HG02970 (cell line): ENCODE data around the gene OSR1.
"Not testable (repeated sequence)": the region's sequence is repeated elsewhere in the genome, so short reads cannot be mapped to it uniquely, and the experiment has no call there.

Source experiments
- ATAC-seq: cut with Tn5 transposase; IDR thresholded peaks from one replicate; pipeline ENCODE4 v1.9.1; 2021; ENCODE audit warnings: mild to moderate bottlenecking, moderate library complexity, moderate number of reproducible peaks; ENCODE audit not compliant: unreplicated experiment, low FRiP score

OSR1 gene

DNA sequence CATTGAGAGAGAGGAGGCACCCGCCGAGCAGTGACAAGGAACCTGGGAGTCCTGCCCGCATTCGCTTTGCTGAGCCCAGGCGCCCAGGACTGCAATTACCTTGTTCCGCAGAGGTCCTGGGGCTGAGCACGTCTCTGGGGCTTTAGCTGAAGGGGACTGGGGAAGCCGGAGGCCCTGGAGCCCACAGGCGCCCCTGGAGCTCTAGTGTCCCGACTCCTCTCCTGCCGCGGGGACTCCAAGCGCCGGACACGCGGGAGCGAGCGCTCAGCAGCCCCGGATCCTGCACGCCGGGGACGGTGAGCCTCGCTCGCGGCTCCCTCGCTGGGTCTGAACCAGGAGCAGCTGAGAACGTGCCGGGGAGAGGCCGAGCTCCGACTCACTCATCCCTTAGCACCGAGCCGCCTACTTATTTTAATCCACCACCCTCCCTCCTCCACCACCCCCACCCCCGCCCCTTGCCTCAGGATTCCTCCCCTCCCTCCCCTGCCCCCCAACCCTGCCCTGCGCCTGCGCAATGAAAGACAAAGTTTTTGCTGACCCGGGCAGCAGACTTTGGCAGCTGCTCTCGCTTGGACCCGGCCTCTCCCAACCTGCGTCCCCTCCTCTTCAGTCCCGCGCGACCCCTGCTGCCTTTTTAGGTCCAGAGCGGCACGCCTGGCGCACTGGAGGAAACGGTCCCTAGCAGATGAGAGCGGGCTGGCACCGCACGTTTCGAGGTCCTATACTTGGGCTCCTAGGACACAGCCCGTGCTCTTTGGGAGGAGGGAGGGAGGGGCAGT, at the start of gene OSR1:
OSR1 (minus strand) TSS at position 382 of the 779 bp plus-strand sequence. CDS start 4,818 bp downstream, outside the sequence.
- no peak for ATAC-seq

DNA sequence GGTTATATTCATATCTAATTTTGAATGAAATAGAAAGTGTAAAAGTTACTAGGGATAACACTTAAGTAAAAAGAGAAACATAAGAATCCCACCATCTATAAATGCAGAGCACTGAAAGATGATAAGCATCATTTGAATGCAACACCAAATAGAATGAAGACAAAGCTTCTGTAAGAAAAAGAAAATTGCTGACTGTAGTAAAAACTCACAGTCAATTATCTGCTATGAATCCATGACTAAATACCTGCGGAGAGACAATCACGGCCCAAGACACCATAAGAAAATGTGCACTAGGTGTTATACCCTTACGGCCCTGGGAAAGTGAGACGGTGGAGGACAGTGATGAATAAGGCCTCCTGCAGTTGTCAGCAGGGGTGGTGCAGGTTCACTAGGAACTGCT, 45.4 kb upstream of the OSR1 start:
- ATAC-seq, result no peak

DNA sequence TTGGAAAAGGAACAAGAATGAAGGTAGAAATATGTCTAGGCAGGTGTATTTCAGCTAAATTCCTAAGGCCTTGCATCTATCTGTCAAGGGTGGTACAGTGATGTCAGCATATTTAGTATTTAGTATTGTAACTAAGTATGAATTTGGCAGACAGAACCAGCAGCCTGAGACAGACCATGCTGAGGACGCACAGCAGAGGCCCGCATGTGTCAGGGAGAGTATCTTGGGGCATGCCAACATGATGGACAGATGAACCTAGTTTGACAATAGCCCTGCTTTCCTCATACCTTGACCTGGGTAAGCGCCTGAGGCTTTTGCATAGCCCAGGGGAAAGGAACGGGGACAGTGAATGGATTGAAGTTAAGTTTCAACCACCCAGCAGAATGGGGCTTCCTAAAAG, 33.8 kb upstream of the OSR1 start:
- ATAC-seq, result no peak

DNA sequence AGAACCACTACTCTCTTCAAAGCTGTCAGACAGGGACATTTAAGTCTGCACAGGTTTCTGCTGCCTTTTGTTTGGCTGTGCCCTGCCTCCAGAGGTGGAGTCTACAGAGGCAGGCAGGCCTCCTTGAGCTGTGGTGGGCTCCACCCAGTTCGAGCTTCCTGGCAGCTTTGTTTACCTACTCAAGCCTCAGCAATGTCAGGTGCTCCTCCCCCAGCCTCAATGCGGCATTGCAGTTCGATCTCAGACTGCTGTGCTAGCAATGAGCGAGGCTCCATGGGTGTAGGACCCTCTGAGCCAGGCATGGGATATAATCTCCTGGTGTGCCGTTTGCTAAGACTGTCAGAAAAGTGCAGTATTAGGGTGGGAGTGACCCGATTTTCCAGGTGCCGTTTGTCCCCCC, 31.0 kb upstream of the OSR1 start:
- not testable (repeated sequence) for ATAC-seq

DNA sequence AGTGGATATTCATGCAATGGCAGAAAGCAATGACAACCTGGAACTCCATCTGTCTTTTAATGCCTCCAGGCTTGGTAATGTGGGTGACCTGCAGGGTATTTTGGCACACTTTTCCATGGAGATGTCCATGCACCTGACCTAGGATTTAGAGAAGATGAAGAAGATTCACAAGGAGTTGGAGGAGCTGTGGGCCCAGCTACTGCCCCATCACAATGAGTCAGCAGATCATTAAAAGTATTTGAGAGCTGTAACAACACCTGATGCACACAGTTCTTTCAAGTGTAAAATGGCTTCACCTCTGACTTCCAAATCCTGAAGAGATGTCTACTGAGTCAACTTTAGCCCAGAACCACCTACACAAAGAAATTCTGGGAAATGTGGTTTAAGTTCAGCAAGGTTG, 22.1 kb upstream of the OSR1 start:
- no peak for ATAC-seq

DNA sequence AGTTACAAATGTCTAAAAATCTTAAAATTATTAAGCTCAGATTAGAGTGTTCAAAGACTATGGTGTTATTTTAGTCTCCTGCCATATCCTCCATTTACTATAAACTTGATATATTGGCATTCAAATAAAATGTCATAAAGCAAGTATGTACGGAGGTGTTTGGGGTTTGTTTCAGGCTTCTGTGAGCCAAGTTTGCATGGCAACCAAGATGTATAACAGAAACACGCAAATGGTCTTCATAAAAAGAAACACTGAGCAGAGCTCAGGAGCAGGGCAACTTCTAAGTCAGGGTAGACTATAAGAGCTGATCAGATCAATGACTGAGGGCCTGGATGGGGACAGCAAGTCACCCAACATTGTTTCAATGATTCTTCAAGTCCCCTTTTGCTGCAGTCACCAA, 20.5 kb upstream of the OSR1 start:
- no peak for ATAC-seq

DNA sequence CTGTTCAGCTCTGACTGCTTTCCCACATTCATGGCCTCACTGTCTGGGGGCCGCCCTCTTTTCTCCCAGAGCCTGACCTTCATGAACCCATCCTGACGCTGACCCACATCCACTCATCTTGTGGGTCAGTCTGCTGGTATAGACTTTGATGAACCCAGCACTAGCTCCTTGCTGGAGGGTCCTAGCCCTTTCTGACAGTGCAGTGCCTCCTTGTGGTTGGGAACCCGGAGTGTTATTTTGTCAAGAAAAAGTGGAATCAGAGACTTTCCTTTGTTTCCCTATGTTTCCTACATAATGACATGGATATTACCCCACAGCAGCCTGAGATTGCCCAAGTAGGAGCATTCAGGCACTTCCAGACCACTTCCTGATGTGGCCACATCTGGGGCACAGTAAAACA, 19.3 kb upstream of the OSR1 start:
- no peak for ATAC-seq

DNA sequence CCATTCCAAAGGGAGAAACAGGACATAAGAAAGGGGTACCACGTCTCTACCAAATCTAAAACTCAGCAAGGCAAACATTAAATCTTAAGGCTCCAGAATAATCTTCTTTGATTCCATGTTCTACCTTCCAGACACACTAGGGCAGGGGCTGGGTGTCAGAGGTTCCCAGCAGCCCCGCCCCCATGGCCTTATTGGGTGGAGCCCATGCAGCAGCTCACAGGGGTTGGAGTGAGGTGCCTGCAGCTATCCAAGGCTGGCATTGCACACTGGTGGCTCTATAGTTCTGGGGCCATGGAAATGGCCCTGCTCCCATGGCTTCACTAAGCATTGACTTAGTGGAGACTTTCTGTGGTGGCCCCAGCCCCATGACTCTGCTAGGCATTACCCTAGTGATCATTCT, 14.9 kb upstream of the OSR1 start:
- no peak for ATAC-seq

DNA sequence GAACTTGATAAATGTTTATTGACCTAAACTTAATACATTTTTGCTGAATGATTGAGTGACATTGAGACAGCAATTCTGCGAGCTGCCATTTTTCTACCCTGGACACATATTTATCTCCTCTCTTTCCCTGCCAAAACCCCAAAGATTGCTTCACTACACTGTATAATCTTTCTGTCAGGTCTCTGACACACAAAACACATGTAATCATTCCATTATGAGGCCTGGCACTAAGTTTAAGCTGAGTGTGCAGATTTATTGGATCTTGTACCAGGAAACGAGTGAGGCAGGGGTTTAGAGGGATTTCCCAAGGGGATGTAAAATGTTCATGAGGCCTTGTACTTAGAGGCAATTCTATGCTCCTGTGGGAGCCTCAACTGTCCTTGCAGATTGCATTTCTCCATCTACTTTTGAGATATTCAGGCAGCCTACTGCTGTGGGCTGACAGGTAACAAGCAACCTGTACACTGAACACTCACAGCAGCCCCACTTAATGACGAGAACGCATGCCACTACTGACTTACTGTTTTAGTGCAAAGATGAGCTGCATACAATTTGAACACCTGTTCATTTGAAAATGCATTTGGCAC, 13.7 kb upstream of the OSR1 start:
- no peak for ATAC-seq

DNA sequence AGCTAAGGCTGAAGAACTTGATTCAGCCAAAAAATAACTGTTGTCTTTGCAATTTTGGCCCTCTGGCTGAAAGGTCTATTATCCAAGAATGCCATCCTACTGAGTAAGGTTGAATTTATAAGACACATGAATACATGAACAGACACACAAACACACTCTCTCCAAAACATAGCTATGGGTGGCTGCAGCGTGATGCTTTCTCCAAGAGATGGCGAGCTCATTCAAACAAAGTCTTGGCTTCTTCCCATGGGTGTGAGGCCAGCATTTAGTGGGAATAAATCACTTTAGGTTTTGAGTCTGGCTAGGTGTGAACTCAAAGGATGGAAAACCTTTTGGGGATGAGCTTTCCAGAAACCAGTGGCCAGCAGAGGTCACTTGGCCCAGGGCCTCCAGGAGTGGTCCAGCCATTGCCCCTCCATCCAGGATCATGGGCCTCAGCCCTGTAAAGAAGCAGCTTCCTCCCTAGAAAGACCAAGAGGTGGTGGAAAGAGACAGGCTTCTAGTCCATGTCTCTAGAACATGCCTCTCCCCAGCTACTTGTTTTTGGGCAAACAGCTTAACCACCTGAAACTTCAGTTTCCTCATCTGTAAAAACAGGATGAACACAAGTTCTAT, 11.0 kb upstream of the OSR1 start:
- no peak for ATAC-seq

DNA sequence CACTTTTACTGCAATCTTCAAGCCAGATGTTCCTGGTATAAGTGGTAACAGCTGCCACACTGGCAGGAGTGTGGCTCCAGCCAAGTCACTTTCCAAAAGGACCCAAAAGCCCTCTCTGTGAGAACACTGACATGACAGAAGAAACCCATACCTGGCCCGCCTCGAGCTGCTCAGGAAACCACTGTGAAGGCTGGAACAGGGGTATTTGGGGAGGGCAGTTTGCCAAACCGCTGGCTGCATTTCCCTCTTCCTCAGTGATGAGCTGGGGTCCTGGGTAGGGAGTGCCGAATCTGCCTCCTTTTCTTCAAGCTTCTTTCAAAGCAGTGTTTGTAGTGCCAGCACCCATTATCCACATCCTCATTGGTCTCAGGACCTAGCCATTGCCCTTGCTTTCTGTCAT, 10.3 kb upstream of the OSR1 start:
- no peak for ATAC-seq

DNA sequence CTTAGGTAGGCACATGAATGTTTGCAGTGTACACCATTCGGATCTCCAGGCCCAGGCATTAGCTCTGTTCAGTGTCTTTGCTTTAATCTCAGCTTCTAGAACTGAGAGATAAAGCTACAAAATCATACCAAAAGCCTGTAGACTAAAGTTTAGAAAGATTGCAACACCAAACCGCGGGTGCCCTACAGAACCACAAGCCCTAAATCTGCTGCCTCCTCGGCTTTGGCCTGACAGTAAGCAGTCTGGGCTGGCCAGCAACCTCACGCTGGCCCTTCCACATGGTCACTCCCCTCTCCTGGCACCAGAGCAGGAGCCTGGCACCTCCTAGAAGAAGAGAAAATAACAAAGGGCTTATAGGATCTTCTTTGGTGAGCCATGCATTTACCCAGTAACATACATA, 8.9 kb upstream of the OSR1 start:
- ATAC-seq, result no peak

DNA sequence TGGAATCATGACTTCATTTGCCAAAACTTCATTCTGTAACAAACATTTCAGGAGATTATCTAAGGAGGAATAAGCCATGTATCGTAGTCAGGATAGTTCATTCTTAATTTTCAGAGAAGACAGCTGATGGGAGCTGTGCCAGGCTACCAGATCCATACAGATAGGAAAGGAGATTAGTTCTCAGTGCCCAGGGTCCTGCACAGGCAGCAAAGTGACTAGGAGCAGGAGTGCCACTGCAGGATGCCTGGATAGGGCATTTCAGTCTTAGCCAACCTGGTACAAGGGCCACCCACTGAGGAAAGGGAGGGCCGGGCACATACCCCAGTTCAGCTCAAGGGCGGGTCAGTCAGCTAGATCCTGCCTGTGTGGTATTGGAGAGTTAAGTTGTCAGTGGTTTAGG, 6.7 kb upstream of the OSR1 start:
- ATAC-seq, result no peak

DNA sequence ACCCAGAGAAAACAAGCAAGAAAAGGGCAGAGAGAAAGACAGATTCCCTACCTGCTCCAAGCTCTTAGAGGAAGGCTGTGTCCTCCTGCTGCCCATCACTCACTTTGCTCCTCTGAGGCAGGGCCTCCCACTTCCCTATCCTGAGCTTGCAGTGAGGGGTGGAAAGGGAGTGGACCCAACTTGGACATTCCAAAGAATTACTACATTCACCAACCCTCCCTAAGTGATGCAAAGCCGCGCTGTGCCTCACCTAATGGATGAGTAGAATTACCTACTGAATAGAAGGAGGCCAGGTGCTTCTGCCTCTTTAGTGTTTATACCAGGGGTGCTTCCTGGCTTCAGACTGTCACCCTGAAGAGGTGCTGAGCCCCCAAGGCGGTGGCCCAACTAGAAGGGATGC, 5.6 kb upstream of the OSR1 start:
- ATAC-seq, result no peak

DNA sequence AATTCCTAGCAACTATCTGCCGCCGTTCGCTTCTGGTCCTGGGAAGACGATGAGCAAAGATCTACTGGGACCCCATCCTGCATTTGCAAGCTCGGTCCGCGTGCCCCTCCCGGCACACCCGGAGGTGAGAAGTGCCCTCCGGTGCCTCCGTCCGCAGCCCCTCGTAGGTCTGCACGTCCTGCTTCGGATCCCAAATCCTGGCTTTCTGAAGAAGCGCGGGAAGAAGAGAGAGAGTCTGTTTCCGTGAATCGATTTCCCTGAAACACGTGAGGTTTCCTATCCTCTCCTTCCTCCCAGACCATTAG, 5.0 kb upstream of the OSR1 start:
- no peak for ATAC-seq

DNA sequence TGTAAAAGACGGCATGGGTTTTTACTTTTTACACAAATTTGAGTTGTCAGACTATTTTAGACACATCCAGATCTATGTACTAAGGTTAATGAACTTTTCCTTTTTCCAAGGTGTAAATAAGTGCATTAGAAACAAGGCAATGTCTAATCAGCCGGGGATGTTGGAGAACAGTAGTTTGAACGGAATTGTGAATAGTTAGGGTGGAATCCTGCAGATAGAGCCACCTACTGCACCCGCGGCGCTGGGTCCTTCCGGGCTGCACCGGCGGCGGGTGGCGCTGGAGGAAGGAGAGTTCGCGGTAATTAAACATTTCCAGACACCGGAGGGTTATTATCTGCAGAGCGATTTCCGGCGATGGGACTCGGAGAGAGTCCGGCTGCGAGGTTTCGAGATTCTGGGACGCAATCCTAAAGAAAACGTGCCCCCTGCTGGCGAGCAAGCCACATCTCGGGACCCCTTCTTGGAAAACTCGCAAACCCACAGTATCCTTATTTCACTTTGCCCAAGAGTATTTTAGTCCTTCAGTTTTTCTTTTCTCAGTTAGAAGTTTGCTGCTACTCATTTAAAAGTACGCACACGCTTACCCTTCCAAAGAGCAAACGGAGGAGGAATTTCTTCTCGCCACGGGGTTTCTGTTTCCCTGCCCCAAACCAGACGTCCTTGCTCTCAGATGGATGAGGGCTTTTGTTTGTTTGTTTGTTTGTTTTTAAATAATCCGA, 4.5 kb upstream of the OSR1 start:
- ATAC-seq, result no peak

DNA sequence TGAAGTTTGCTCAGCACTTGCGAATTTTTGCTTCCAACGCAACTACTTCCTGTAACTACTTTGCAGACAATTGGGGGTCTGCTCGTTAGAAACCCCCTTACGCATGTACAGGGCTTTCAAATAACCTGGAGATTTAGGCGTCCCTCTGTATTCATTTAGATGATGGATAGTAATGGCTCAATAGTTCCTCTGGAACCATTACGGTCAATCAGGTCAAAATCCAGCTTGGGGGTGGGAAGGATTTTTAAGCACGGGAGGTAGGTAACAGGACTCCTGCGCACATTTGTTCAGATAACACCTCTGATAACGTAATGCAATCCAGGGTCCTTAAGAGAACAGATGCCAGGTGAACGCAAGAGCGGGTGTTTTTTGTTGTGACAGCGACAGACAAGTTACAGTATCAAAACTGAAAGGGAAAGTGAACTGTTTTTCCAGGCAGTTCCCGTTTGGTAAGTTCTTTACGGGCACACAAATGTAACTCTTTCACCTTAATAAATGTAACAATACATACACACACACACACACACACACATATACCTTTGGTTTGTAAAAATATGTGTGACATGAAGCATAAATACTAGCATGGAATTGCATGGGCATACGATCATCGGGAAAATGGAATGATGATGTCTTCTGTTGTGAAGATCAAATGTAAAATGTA, 3.8 kb upstream of the OSR1 start:
- no peak for ATAC-seq

DNA sequence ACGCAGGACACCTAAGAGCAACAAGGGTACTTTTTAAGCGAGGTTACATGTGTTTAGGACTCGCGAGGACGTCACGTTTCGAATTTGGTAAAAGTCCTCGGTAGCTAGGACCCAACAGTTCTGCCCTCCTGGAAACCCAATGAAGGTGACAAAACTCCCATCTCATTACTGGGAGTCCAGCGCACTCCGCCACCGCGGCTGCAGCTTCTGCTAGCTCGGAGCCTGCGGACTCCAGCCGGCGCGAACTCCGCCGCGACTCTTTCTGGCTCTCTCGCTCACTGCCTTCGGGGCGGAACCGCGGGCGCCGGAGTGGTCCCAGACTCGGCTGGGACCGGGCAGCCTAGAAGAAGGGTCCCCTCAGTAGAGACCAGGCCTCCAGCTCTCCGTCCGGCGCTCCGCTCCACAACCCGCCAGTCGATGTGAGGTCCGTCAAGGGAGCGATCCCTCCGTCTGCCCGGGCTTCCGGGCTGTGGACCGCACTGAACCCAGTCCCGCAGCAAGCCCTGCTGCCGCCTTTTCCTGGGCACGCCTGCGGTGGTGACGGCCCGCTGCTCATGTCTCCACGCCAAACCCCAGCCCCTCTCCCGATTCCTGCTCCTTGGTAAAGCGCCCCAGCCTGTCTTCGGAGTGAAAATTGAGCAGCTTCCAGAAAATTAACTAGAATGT, 3.0 kb upstream of the OSR1 start:
- no peak for ATAC-seq

DNA sequence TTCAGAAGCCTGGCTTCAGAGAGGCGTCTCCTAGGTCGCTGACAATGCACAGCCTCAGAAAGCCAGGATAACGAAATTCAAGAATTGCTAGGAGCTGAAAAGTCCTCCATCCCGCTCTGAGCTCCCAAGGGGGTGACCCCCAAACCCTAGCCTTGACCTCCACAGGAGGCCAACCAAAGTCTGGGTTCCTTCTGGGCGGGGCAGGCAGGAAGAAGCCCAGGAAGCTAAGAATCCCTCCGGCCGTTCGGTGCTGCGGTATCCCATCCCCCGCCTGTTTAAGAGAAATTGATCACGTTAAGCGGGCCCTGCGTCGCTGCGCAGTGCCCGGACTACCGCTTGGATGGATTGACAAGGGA, 2.5 kb upstream of the OSR1 start:
- ATAC-seq, result no peak

DNA sequence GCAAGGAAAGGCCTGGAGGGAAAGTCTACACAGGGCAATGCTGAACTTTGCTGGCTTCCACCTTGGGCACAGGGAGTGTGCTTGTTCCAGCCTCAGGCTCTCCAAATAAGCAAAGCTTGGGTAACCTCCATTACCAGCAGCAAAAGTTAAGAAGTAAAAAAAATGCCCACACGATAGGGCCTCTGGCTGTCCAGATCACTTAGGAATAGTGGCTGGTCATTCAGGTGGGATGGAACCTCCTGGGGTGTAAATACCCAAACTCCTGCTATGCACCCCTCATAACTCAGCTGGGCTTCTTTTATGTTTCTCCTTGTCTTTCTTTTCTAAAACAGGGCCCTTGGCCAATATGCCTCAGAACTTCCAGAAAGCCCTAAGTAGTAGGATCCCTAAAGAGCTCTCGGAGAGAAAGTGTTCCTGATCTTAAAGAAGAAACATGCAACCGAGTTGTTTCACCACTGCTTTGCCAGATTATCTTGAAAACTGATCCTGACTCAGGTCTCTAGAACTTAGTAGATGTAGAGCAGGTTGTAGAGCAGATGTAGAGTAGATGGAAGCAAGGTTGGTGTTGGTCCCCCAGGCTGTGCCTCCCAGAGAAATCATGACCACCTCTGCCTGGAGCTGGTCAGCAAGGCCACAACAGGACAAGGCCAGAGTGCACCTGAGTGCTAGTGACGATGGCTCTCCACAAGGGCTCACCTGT, 2.0 kb upstream of the OSR1 start:
- ATAC-seq, result no peak
